ENCODE results near the gene MACROD2.
"Not testable (repeated sequence)": the region's sequence is repeated elsewhere in the genome, so short reads cannot be mapped to it uniquely, and the experiment has no call there.

The MACROD2 gene

GRCh38 chr20:14410869-14411555 is 415.7 kb downstream of the MACROD2 start:
- no peak for DNase-seq (ENCODE audit: low read depth in 2 of 2)

- no peak for DNase-seq (ENCODE audit: low read depth in 2 of 2)
Measured at GRCh38 chr20:14412065-14412681, 416.9 kb downstream of the MACROD2 start.

DNA sequence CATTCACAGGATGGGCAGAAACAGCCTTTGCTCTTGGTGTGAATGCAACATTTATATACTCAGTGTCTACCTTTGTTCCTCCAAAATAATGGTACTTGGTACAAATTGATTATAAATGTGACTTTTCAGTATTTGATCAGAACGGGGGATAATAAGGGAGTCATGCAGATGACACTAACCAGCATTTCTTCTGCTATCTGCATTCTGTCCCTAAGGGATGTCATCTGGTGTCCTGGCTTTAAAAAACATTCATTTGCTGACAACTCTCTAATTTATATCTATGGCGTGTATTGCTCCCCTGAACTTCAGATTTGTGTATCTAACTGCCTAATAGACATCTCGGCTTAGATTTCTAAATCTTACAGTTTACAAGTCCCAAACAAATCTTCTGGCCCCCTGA is 418.5 kb downstream of the MACROD2 start:
- no peak for DNase-seq (ENCODE audit: low read depth in 2 of 2)

- DNase-seq (ENCODE audit: low read depth in 2 of 2): no peak
Measured at GRCh38 chr20:14414560-14414959, 419.2 kb downstream of the MACROD2 start.

DNA sequence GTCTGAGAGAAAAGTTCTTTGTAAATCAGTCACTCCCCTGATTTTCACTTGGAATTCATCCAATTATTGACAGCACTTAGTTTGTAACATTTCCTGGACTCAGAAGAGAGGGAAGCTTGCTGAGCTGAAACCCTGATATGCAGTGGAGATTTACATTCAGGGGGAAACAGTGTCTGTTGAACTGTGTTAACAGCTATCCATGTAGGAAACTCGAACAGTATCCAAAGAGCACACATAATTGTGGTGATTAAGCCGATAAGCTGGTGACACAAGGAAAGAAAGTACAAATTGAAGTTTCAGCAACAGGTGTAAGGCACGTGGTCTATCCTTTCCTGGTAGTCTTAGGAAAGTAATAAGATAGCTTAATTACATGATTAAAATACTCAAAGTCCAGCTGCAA is 420.2 kb downstream of the MACROD2 start:
- DNase-seq (ENCODE audit: low read depth in 2 of 2): no peak

DNA sequence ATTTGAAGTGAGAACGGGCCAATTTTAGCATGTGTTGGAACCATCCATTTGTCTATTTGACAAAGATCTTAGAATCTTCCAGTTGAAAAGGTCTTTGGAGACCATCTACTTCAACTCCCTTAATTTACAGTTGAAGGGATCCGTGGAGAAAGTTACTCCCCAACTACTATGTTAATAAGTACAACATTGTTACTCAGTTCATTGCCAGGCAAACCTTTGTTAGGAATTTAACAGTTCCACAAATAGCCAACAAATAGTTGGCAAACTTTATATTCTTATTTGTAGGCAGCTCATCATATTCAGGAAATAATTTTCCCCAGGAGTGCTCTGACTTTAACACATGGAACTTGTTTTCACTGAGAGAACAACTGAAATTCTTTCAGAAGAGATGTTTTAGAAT is 423.1 kb downstream of the MACROD2 start:
- DNase-seq (ENCODE audit: low read depth in 2 of 2): no peak

- DNase-seq (ENCODE audit: low read depth in 2 of 2): no peak
Measured at GRCh38 chr20:14422892-14423291, 427.6 kb downstream of the MACROD2 start.

GRCh38 chr20:14431568-14431967 is 436.3 kb downstream of the MACROD2 start:
- no peak for DNase-seq (ENCODE audit: low read depth in 2 of 2)

- no peak for DNase-seq (ENCODE audit: low read depth in 2 of 2)
Measured at GRCh38 chr20:14432085-14432484, 436.8 kb downstream of the MACROD2 start.

DNA sequence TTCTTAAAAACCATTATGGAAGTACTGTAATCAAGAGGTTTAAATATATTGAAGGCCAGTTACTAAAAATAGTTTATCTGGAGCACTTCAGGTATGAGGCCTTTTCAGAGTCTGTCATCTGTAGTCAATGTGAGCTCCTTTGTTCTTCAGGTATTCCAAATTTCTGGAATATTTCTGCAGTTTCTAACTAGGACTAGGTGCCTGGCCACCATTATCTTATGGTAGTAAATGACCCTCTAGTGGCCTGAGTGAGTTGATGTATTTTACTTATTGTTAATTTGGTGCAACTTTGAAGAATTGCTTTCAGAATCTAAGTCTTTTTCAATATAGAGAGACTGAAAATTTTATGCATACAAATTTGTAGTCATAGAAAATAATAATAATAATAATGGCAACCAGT is 437.3 kb downstream of the MACROD2 start:
- no peak for DNase-seq (ENCODE audit: low read depth in 2 of 2)

- no peak for DNase-seq (ENCODE audit: low read depth in 2 of 2)
Measured at GRCh38 chr20:14434384-14435136, 439.2 kb downstream of the MACROD2 start.

GRCh38 chr20:14441201-14441600 is 445.9 kb downstream of the MACROD2 start:
- no peak for DNase-seq (ENCODE audit: low read depth in 2 of 2)

GRCh38 chr20:14444106-14444505 is 448.8 kb downstream of the MACROD2 start:
- DNase-seq (ENCODE audit: low read depth in 2 of 2): no peak

GRCh38 chr20:14445310-14445709 is 450.0 kb downstream of the MACROD2 start:
- DNase-seq (ENCODE audit: low read depth in 2 of 2): no peak

- DNase-seq (ENCODE audit: low read depth in 2 of 2): no peak
Measured at GRCh38 chr20:14445902-14446301, 450.6 kb downstream of the MACROD2 start.

DNA sequence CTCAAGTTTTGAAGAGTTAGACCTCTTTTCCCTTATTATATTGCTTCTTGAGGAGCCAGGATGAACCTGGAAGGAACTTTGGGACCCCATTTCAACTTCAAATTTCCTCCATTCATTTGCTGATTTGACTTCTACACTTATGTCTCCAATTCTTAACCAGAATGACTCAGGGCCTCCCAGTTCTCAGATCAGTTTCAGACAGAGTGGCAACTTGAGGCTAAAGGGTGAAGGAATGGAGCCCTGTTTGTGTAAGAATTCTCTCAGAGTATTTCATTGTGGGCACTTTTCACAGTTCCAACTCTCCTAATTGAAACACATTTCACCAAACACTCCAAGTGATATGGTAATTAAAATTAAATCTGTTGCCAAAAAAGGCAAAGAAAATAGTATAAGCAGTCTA is 451.1 kb downstream of the MACROD2 start:
- DNase-seq (ENCODE audit: low read depth in 2 of 2): no peak

GRCh38 chr20:14449323-14449722 is 454.0 kb downstream of the MACROD2 start:
- no peak for DNase-seq (ENCODE audit: low read depth in 2 of 2)

DNA sequence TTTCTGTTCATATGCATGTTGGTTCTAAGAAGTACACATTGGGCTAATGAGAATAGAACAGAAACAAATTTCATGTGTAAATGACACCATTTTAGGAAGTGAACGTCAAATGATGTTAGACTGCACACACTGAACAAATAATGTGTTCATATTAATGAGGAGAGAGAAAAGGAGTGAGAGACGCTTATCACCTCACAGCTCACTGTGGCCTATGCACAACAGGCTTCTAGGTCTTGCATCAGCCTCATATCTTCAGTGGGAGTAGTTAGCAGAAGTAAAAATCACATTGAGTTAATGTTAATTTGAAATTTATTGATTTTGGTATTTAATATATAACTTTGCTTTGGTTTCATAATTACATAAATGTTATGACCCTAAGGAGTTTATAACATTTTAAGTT is 454.9 kb downstream of the MACROD2 start:
- DNase-seq (ENCODE audit: low read depth in 2 of 2): no peak

DNA sequence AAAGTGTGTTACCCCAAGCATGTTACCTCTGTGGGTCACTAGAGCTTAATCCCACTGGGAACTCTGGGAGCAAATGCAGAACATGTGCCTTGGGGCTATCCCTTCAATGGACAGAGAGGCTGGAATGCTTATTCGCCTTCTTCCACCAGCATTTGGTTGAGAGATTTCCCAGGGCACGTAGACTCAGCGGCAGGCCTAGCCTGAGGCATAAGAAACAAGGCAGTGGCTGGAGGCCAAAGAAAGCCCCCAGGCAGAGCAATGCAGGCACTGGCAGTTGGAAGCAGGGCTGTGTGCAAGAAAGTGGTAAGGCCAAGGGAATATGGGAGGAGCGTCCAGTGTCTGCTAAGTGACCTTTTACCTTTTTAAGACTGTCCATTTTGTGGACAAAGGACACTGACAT is 456.1 kb downstream of the MACROD2 start:
- DNase-seq (ENCODE audit: low read depth in 2 of 2): no peak

- no peak for DNase-seq (ENCODE audit: low read depth in 2 of 2)
Measured at GRCh38 chr20:14453259-14453658, 457.9 kb downstream of the MACROD2 start.

- no peak for DNase-seq (ENCODE audit: low read depth in 2 of 2)
Measured at GRCh38 chr20:14454296-14454695, 459.0 kb downstream of the MACROD2 start.

- DNase-seq (ENCODE audit: low read depth in 2 of 2): not testable (repeated sequence)
Measured at GRCh38 chr20:14467104-14467827, 471.9 kb downstream of the MACROD2 start.
